Transverse colon (tissue), 4 donors: ENCODE data around the gene OTOG. TPM values are rescaled to one million over a fixed set of nuclear protein-coding genes. Genes with fewer than 3 reads are reported as not detected.

Experiments
- DNase-seq: peaks from one replicate; pipeline ENCODE4 v3.0.0-alpha.2; 2019
- H3K27ac ChIP-seq, 4 donors: fragments of 200-600 bp; sonication (generic); 2 replicates each; pipeline ENCODE4 v1.5.1; 2016 to 2018; ENCODE audit warnings: inconsistent platforms in 4 of 4
- H3K27me3 ChIP-seq: fragments of 200-600 bp; sonication (generic); 2 replicates; pipeline ENCODE4 v1.5.1; 2017; ENCODE audit warnings: inconsistent platforms
- H3K36me3 ChIP-seq, 4 donors: fragments of 200-600 bp; sonication (generic); 2 replicates each; pipeline ENCODE4 v1.5.1; 2017 to 2019; ENCODE audit warnings: inconsistent platforms in 4 of 4
- H3K4me1 ChIP-seq, 4 donors: fragments of 200-600 bp; sonication (generic); 2 replicates each; pipeline ENCODE4 v1.5.1; 2017 to 2020; ENCODE audit warnings: inconsistent platforms in 4 of 4
- H3K4me3 ChIP-seq, 4 donors: fragments of 200-600 bp; sonication (generic); 1 replicate in 1 of 4; 2 replicates in 3 of 4; pipeline versions ENCODE4 v1.5.1 to v1.6.1; 2017 to 2019; ENCODE audit warnings: inconsistent platforms in 4 of 4
- H3K9me3 ChIP-seq, 2 donors: fragments of 200-600 bp; sonication (generic); 2 replicates each; pipeline ENCODE4 v1.5.1; 2017 to 2019; ENCODE audit warnings: inconsistent platforms in 2 of 2
- CTCF ChIP-seq, 5 experiments: fragments of 200-600 bp in 3 of 5; fragments of 450-650 bp in 2 of 5; sonication (generic) in 3 of 5; IDR thresholded peaks; 1 replicate in 2 of 5; 2 replicates in 3 of 5; pipeline ENCODE4 v1.5.1; 2016 to 2017; ENCODE audit warnings: antibody characterized with exemption in 5 of 5, inconsistent platforms in 3 of 5, mild to moderate bottlenecking in 2 of 5, moderate library complexity in 1 of 5
- EP300 ChIP-seq: sonication (generic); formaldehyde crosslinking; IDR thresholded peaks from one replicate; pipeline ENCODE4 v1.6.1; 2017; ENCODE audit warnings: antibody characterized with exemption, low read depth
- POLR2A ChIP-seq: fragments of 450-650 bp; IDR thresholded peaks from one replicate; pipeline ENCODE4 v1.6.1; 2016; ENCODE audit warnings: antibody characterized with exemption, mild to moderate bottlenecking, moderate library complexity
- POLR2AphosphoS5 ChIP-seq, 3 donors: sonication (generic); formaldehyde crosslinking; IDR thresholded peaks; one replicate each; pipeline ENCODE4 v1.6.1; 2016; ENCODE audit warnings: antibody characterized with exemption in 3 of 3
- WGBS, 2 donors: methylation state at CpG; one replicate each; pipeline ENCODE4 v1.1.5; 2018; ENCODE audit warnings: low coverage in 1 of 2; 5-methylcytosine and 5-hydroxymethylcytosine counted together
- in situ Hi-C, 4 donors: fragments of 200-750 bp; cut with MboI; loops; one replicate each; pipeline versions ENCODE4 v1.15.0 to v1.15.1; 2017; ENCODE audit warnings: low sequenced_read_pairs in 3 of 4, low pct_ligation_motif_present in 1 of 4, low pct_unique_long_range_greater_than_20kb in 1 of 4
- intact Hi-C: fragments of 100-400 bp; cut with DNase I; formaldehyde crosslinking; loops from one replicate; pipeline ENCODE4 v1.15.1; 2023; ENCODE audit warnings: low total_unique reads
- total RNA-seq, 4 donors: library from RNA; depleted of rRNA; stranded (reverse); fragments of >200 nt; gene quantifications; one replicate each; pipeline ENCODE4 v1.1.0, GENCODE V29; 2016

The OTOG gene
- total RNA-seq, 4 donors from 2014 or later: not detected

GRCh38 chr11:17559341-17560087, 12.5 kb downstream of the OTOG start:
- in situ Hi-C loops (no loop called here), intact Hi-C loops (no loop called here)
- Histone ChIP-seq H3K4me1 (no peaks in the 10 kb centered on the region), H3K9me3 (no peaks in the 10 kb centered on the region), H3K27ac (no peak overlapping the region), H3K4me3 (no peak overlapping the region), H3K27me3 (no peaks in the 10 kb centered on the region), H3K36me3 (no peaks in the 10 kb centered on the region)
- WGBS, 2 donors: 84 to 91% methylated on average over 2 to 9 of the region's 9 CpGs
- TF ChIP-seq CTCF (IDR thresholded peaks at IDR 0.05) (no peak), POLR2A (no peak), POLR2AphosphoS5 (IDR thresholded peaks at IDR 0.05) (no peak), EP300 (no peak)
- DNase-seq: no peak

- no peak for DNase-seq
- in situ Hi-C loops: no loop called here
- TF ChIP-seq POLR2A (no peak), CTCF (IDR thresholded peaks at IDR 0.05) (no peak), EP300 (no peak), POLR2AphosphoS5 (IDR thresholded peaks at IDR 0.05) (no peak)
- no peaks in the 10 kb centered on the region for H3K27me3 ChIP-seq
- H3K4me1 ChIP-seq: no peaks in the 10 kb centered on the region
- intact Hi-C loops: no loop called here
- H3K36me3 ChIP-seq: no peaks in the 10 kb centered on the region
- no peaks in the 10 kb centered on the region for H3K9me3 ChIP-seq
- H3K27ac ChIP-seq: no peak overlapping the region
- H3K4me3 ChIP-seq: no peak overlapping the region
- 56 to 57% methylated on average over 3 to 12 of the region's 12 CpGs for WGBS, 2 donors
Measured at GRCh38 chr11:17560281-17561110, 13.4 kb downstream of the OTOG start.

DNA sequence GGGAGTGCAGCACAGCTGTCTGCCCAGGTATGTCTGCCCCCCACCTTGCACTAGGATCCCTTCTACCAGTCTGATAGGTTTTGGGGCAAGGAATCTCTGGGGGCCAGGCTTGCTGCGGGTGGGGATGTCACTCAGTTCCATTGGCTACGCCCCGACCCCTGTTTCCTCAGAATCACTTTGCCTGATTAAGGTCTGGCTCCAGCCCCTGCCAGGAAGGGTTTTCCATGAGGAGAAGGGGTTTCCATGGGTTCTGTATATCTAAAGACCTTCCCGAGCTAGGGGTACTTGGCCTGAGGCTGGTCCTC, 14.0 kb downstream of the OTOG start:
- Histone ChIP-seq H3K4me3 (no peak overlapping the region), H3K27ac (no peak overlapping the region), H3K36me3 (no peaks in the 10 kb centered on the region), H3K27me3 (no peaks in the 10 kb centered on the region), H3K4me1 (no peaks in the 10 kb centered on the region), H3K9me3 (no peaks in the 10 kb centered on the region)
- TF ChIP-seq POLR2A (no peak), POLR2AphosphoS5 (IDR thresholded peaks at IDR 0.05) (no peak), EP300 (no peak), CTCF (IDR thresholded peaks at IDR 0.05) (no peak)
- no peak for DNase-seq
- in situ Hi-C loops (no loop called here), intact Hi-C loops (no loop called here)
- 95% methylated on average over 4 of the region's 4 CpGs; no CpG with 5 or more reads in 1 of the 2 donors for WGBS, 2 donors

- Histone ChIP-seq H3K4me1 (no peaks in the 10 kb centered on the region), H3K36me3 (no peaks in the 10 kb centered on the region), H3K9me3 (no peaks in the 10 kb centered on the region), H3K4me3 (no peak overlapping the region), H3K27me3 (no peaks in the 10 kb centered on the region), H3K27ac (no peak overlapping the region)
- 90 to 100% methylated on average over 4 to 9 of the region's 9 CpGs for WGBS, 2 donors
- TF ChIP-seq POLR2A: no peak
- no peak for TF ChIP-seq EP300
- TF ChIP-seq CTCF (IDR thresholded peaks at IDR 0.05): no peak
- TF ChIP-seq POLR2AphosphoS5 (IDR thresholded peaks at IDR 0.05): no peak
- no peak for DNase-seq
- in situ Hi-C loops (no loop called here), intact Hi-C loops (no loop called here)
Measured at GRCh38 chr11:17561526-17561925, 14.5 kb downstream of the OTOG start.
